HCT116 (cell line): ENCODE data around the gene TTC6. TPM values are rescaled to one million over a fixed set of nuclear protein-coding genes. Genes with fewer than 3 reads are reported as not detected.

Experiments
- ATAC-seq: fragments of 200-7000 bp; cut with Tn5 transposase; 2 replicates; pipeline ENCODE4 v1.9.1; 2020; ENCODE audit warnings: mild to moderate bottlenecking, moderate library complexity
- Bru-seq: library from RNA; stranded (reverse); fragments of 400-500 nt; gene quantifications from one replicate; lab custom pipeline; 2021; lab: Mats Ljungman, UMichigan
- BruChase-seq, 2 experiments: library from RNA; stranded (reverse); fragments of 400-500 nt; gene quantifications; one replicate each; lab custom pipeline; 2021; lab: Mats Ljungman, UMichigan
- BruUV-seq: library from RNA; stranded (reverse); fragments of 400-500 nt; replicated peaks from 2 replicates; lab custom pipeline; 2021; lab: Mats Ljungman, UMichigan
- CTCF ChIA-PET: fragments of 300-600 bp; sonication (Branson Sonifier 250); formaldehyde crosslinking; loops from one replicate; lab custom pipeline; 2021; ENCODE audit warnings: antibody characterized with exemption; lab: Charles Lee
- POLR2A ChIA-PET: fragments of 300-600, 350-600 bp; sonication (Branson Sonifier 250); formaldehyde crosslinking; loops from one replicate; lab custom pipeline; 2021; ENCODE audit warnings: antibody characterized with exemption; lab: Charles Lee
- RAD21 ChIA-PET, 2 experiments: fragments of 300-600 bp; sonication (Branson Sonifier 250); formaldehyde crosslinking; loops; one replicate each; lab custom pipeline; 2023; ENCODE audit warnings: low total read pairs in 2 of 2; ENCODE audit not compliant: uncharacterized antibody in 2 of 2, unreplicated experiment in 2 of 2, low non-redundant PET in 1 of 2; lab: Charles Lee
- DNase-seq: peaks from one replicate; pipeline ENCODE4 v3.0.0-alpha.2; 2010; ENCODE audit warnings: low read depth, low spot score
- H2AFZ ChIP-seq: fragments of 200-600 bp; shearing (Covaris generic), sonication (generic); 2 replicates; pipeline ENCODE4 v1.6.1; 2017; ENCODE audit warnings: low read depth, mixed run types, mixed read lengths, antibody characterized with exemption, low read length; ENCODE audit not compliant: poor library complexity, severe bottlenecking
- H3K27ac ChIP-seq: 2 replicates; pipeline ENCODE4 v1.5.1; 2012; ENCODE audit warnings: low read depth, low read length
- H3K27me3 ChIP-seq: fragments of 200-600 bp; sonication (generic); 2 replicates; pipeline ENCODE4 v1.6.1; 2016; ENCODE audit warnings: mixed run types, low read length, mixed read lengths; ENCODE audit not compliant: insufficient read depth
- H3K36me3 ChIP-seq, 2 experiments: fragments of 200-500 bp in 1 of 2; fragments of 200-600 bp in 1 of 2; sonication (Bioruptor generic) in 1 of 2; sonication (generic) in 1 of 2; 2 replicates each; pipeline versions ENCODE4 v1.5.1 to v1.6.1; 2014 to 2016; ENCODE audit warnings: low read length in 2 of 2, inconsistent platforms in 1 of 2, mixed read lengths in 1 of 2, mixed run types in 1 of 2; ENCODE audit not compliant: insufficient read depth in 2 of 2, control insufficient read depth in 1 of 2
- H3K4me1 ChIP-seq, 2 experiments: fragments of 200-600 bp in 1 of 2; sonication (generic) in 1 of 2; 2 replicates each; pipeline versions ENCODE4 v1.5.1 to v1.6.1; 2012 to 2017; ENCODE audit warnings: low read length in 2 of 2, inconsistent platforms in 1 of 2, mild to moderate bottlenecking in 1 of 2, mixed read lengths in 1 of 2, mixed run types in 1 of 2, moderate library complexity in 1 of 2; ENCODE audit not compliant: insufficient read depth in 2 of 2, control insufficient read depth in 1 of 2
- H3K4me2 ChIP-seq: fragments of 200-600 bp; sonication (generic); 2 replicates; pipeline ENCODE4 v1.6.1; 2017; ENCODE audit warnings: mixed run types, low read length, mixed read lengths
- H3K4me3 ChIP-seq, 2 experiments: fragments of 200-600 bp in 1 of 2; sonication (generic) in 1 of 2; replicated peaks in 1 of 2; 2 replicates each; pipeline ENCODE4 v1.5.1; 2011 to 2016; ENCODE audit warnings: low read length in 2 of 2, control low read depth in 1 of 2, low read depth in 1 of 2, mild to moderate bottlenecking in 1 of 2, mixed read lengths in 1 of 2, mixed run types in 1 of 2
- H3K79me2 ChIP-seq: fragments of 200-600 bp; sonication (generic); 2 replicates; pipeline ENCODE4 v1.6.1; 2017; ENCODE audit warnings: mild to moderate bottlenecking, mixed run types, low read length, moderate library complexity, mixed read lengths; ENCODE audit not compliant: insufficient read depth
- H3K9ac ChIP-seq: fragments of 200-600 bp; sonication (generic); 2 replicates; pipeline ENCODE4 v1.6.1; 2016; ENCODE audit warnings: low read length, mixed read lengths
- H3K9me2 ChIP-seq: fragments of 200-600 bp; sonication (generic), shearing (Covaris generic); 2 replicates; pipeline ENCODE4 v1.6.1; 2017; ENCODE audit warnings: mixed run types, mild to moderate bottlenecking, moderate library complexity; ENCODE audit not compliant: insufficient read depth
- H3K9me3 ChIP-seq, 2 experiments: fragments of 200-500 bp in 1 of 2; fragments of 200-600 bp in 1 of 2; sonication (Bioruptor generic) in 1 of 2; sonication (generic) in 1 of 2; 2 replicates each; pipeline ENCODE4 v1.6.1; 2014 to 2017; ENCODE audit warnings: low read length in 2 of 2, mixed read lengths in 2 of 2, inconsistent platforms in 1 of 2, low read depth in 1 of 2, mild to moderate bottlenecking in 1 of 2, mixed run types in 1 of 2, moderate library complexity in 1 of 2; ENCODE audit not compliant: control insufficient read depth in 1 of 2, insufficient read depth in 1 of 2
- H4K20me1 ChIP-seq: fragments of 200-600 bp; sonication (generic), shearing (Covaris generic); 2 replicates; pipeline ENCODE4 v1.6.1; 2017; ENCODE audit warnings: mixed run types, mild to moderate bottlenecking, moderate library complexity; ENCODE audit not compliant: insufficient read depth
- REST ChIP-seq: IDR thresholded peaks from 2 replicates; pipeline ENCODE4 v1.6.1; 2012; ENCODE audit warnings: low read depth
- SP1 ChIP-seq: IDR thresholded peaks from 2 replicates; pipeline ENCODE4 v1.6.1; 2012; ENCODE audit warnings: low read depth
- SRF ChIP-seq: IDR thresholded peaks from 2 replicates; pipeline ENCODE4 v1.6.1; 2012; ENCODE audit warnings: low read depth
- intact Hi-C: fragments of 100-400 bp; cut with micrococcal nuclease; formaldehyde crosslinking; loops from 2 replicates; pipeline ENCODE4 v1.10.0; 2022
- long read RNA-seq: library from polyadenylated mRNA; unstranded; transcript quantifications from one replicate; pipeline ENCODE4 v2.0.0, GENCODE V29; 2021; ENCODE audit not compliant: unreplicated experiment
- polyA plus RNA-seq: library from polyadenylated mRNA; unstranded; fragments of >200 nt; gene quantifications from 2 replicates; pipeline ENCODE4 v1.2.1, GENCODE V29; 2012; ENCODE audit warnings: missing spikeins
- total RNA-seq: library from RNA; stranded (reverse); gene quantifications from one replicate; pipeline ENCODE4 v1.2.1, GENCODE V29; 2021; ENCODE audit not compliant: unreplicated experiment
- TF ChIP-seq, protein P1 (sequence below), 3 experiments: fragments of 200-600 bp in 1 of 3; sonication (generic) in 1 of 3; IDR thresholded peaks in 2 of 3; conservative IDR thresholded peaks in 1 of 3; 2 replicates each; pipeline ENCODE4 v1.5.1; 2012 to 2017; ENCODE audit warnings: low read depth in 2 of 3, low read length in 2 of 3, antibody characterized with exemption in 1 of 3, borderline replicate concordance in 1 of 3, control low read depth in 1 of 3, mild to moderate bottlenecking in 1 of 3, mixed read lengths in 1 of 3, mixed run types in 1 of 3, moderate library complexity in 1 of 3; ENCODE audit not compliant: insufficient read depth in 1 of 3

The TTC6 gene
- total RNA-seq (0.10 TPM), Bru-seq, nascent RNA (percentile 18 among the genes with signal in this experiment), BruChase-seq, experiment 1, labeled RNA remaining after a 6-hour chase (percentile 31 among the genes with signal in this experiment), BruChase-seq, experiment 2, labeled RNA remaining after a 2-hour chase (percentile 24 among the genes with signal in this experiment)
- not detected in 2 replicates for polyA plus RNA-seq
- long read RNA-seq = 0 reads

- no peaks in the 10 kb centered on the region for H3K79me2 ChIP-seq
- H3K36me3 ChIP-seq = no peaks in the 10 kb centered on the region
- H3K9me3 ChIP-seq = no peaks in the 10 kb centered on the region
- H4K20me1 ChIP-seq = no peaks in the 10 kb centered on the region
- peak; percentile 31 for DNase-seq
- RAD21 ChIA-PET = interaction anchor here (0.7 kb wide), 2 partner anchors 192 to 934 kb away, joined by 3 read pairs; partner anchors contain the start of gene PAX9 (in 1 of the 2)
- H3K4me2 ChIP-seq = peak within 1 kb of the TSS; percentile 97
- intact Hi-C loops = loop anchor here (1.0 kb wide), 1 partner anchor 349 kb away; no protein-coding TSS in a partner anchor
- peak within 1 kb of the TSS; percentile 77 for H2AFZ ChIP-seq
- no peak for TF ChIP-seq SP1
- TF ChIP-seq REST = no peak
- TF ChIP-seq, protein P1, sequence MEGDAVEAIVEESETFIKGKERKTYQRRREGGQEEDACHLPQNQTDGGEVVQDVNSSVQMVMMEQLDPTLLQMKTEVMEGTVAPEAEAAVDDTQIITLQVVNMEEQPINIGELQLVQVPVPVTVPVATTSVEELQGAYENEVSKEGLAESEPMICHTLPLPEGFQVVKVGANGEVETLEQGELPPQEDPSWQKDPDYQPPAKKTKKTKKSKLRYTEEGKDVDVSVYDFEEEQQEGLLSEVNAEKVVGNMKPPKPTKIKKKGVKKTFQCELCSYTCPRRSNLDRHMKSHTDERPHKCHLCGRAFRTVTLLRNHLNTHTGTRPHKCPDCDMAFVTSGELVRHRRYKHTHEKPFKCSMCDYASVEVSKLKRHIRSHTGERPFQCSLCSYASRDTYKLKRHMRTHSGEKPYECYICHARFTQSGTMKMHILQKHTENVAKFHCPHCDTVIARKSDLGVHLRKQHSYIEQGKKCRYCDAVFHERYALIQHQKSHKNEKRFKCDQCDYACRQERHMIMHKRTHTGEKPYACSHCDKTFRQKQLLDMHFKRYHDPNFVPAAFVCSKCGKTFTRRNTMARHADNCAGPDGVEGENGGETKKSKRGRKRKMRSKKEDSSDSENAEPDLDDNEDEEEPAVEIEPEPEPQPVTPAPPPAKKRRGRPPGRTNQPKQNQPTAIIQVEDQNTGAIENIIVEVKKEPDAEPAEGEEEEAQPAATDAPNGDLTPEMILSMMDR (IDR thresholded peaks at IDR 0.05 in 2 of 3, conservative IDR thresholded peaks at IDR 0.05 in 1 of 3; ENCODE audit: borderline replicate concordance in 1 of 3, insufficient read depth in 1 of 3, low read depth in 2 of 3, low read length in 2 of 3) = no peak
- TF ChIP-seq SRF = no peak
- TF ChIP-seq, all 23 proteins: peak for 0
- H3K9ac ChIP-seq = peak within 1 kb of the TSS; percentile 49
- no peaks in the 10 kb centered on the region for H3K9me2 ChIP-seq
- H3K4me1 ChIP-seq = peaks cover 5 to 14% of the 10 kb centered on the region in 2 experiments; a peak in 3 of 4 replicates
- ATAC-seq = peak; percentile 74
- ChIA-PET POLR2A (no interaction called here), CTCF (interaction anchor here (0.7 to 1.3 kb wide), 5 partner anchors 341 to 365 kb away, joined by 3 to 4 read pairs (median 3); no protein-coding TSS in a partner anchor)
- H3K4me3 ChIP-seq = peak within 1 kb of the TSS; percentile 61 to 67
- BruUV-seq = no TSS peak
- no peaks in the 10 kb centered on the region for H3K27me3 ChIP-seq
- peak within 1 kb of the TSS; percentile 42; the same call in 1 of the 2 replicates for H3K27ac ChIP-seq
Measured at GRCh38 chr14:37594971-37595808, at the start of gene TTC6, which contains the start of gene FOXA1. Gene TTC6, plus strand, starts transcription at chr14:37595629. Its CDS starts 26,436 bp downstream, at chr14:37622065. Gene FOXA1, minus strand, starts transcription at chr14:37595249. Its CDS starts 277 bp downstream, at chr14:37594972.
